Endodermal cell (in vitro differentiated cells): ENCODE measurements around the gene RPL22. TPM values are rescaled to one million over a fixed set of nuclear protein-coding genes. Genes with fewer than 3 reads are reported as not detected.

Source experiments
- DNase-seq: peaks from one replicate; pipeline ENCODE4 v3.0.0-alpha.2; 2017
- H3K27ac ChIP-seq: 2 replicates; pipeline ENCODE4 v1.5.1; 2013; ENCODE audit warnings: mild to moderate bottlenecking, low read depth, low read length, moderate library complexity
- H3K27me3 ChIP-seq: 2 replicates; pipeline ENCODE4 v1.6.1; 2013; ENCODE audit warnings: mild to moderate bottlenecking, low read length, moderate library complexity; ENCODE audit not compliant: insufficient read depth, control insufficient read depth, poor library complexity, severe bottlenecking
- H3K36me3 ChIP-seq: 2 replicates; pipeline ENCODE4 v1.7.0; 2013; ENCODE audit warnings: mild to moderate bottlenecking, low read length, moderate library complexity; ENCODE audit not compliant: control insufficient read depth, insufficient read depth
- H3K4me1 ChIP-seq: one replicate; pipeline ENCODE4 v1.7.0; 2013; ENCODE audit warnings: low read length; ENCODE audit not compliant: control insufficient read depth, insufficient read depth
- H3K4me3 ChIP-seq: 2 replicates; pipeline ENCODE4 v1.5.1; 2013; ENCODE audit warnings: mild to moderate bottlenecking, low read length, moderate library complexity
- H3K9ac ChIP-seq: 2 replicates; pipeline ENCODE4 v1.6.1; 2013; ENCODE audit warnings: mild to moderate bottlenecking, low read length, moderate library complexity; ENCODE audit not compliant: poor library complexity, severe bottlenecking; ENCODE audit errors: extremely low read depth
- H3K9me3 ChIP-seq: 2 replicates; pipeline ENCODE4 v1.6.1; 2013; ENCODE audit warnings: mild to moderate bottlenecking, low read length, moderate library complexity; ENCODE audit not compliant: control insufficient read depth
- H3K27ac Mint-ChIP-seq: 2 replicates; pipeline ENCODE4 v1.8.0; 2020; ENCODE audit warnings: mixed read lengths
- H3K27me3 Mint-ChIP-seq: 2 replicates; pipeline ENCODE4 v1.8.0; 2021; ENCODE audit warnings: mild to moderate bottlenecking, mixed read lengths; ENCODE audit not compliant: insufficient read depth
- H3K36me3 Mint-ChIP-seq: 2 replicates; pipeline ENCODE4 v1.8.0; 2020; ENCODE audit warnings: low read depth, mixed read lengths
- H3K4me1 Mint-ChIP-seq: 2 replicates; pipeline ENCODE4 v1.8.0; 2020; ENCODE audit warnings: mixed read lengths
- H3K4me3 Mint-ChIP-seq: 2 replicates; pipeline ENCODE4 v1.8.0; 2020; ENCODE audit warnings: mild to moderate bottlenecking, moderate library complexity, mixed read lengths
- H3K9me3 Mint-ChIP-seq: 2 replicates; pipeline ENCODE4 v1.8.0; 2020; ENCODE audit warnings: mild to moderate bottlenecking, mixed read lengths
- WGBS, 2 experiments: methylation state at CpG; one replicate each; pipeline versions ENCODE4 v1.1.5 to v1.1.7; 2013; ENCODE audit warnings: missing lambda C conversion rate in 2 of 2, mixed read lengths in 1 of 2; ENCODE audit not compliant: insufficient coverage in 1 of 2, insufficient read length in 1 of 2; 5-methylcytosine and 5-hydroxymethylcytosine counted together
- total RNA-seq, 2 donors: library from RNA; stranded (reverse); fragmentation: NEBNext Ultra II Directional in 1 of 2; extraction: Animal tissue kit (Norgen Biotek cat#: 25700) in 1 of 2; gene quantifications; 2 replicates in 1 of 2; 3 replicates in 1 of 2; pipeline ENCODE4 v1.2.1, GENCODE V29; 2021
- TF ChIP-seq, protein P1 (sequence below): fragments of 200-600 bp; sonication (generic); conservative IDR thresholded peaks from 2 replicates; pipeline ENCODE4 v1.5.0; 2021; ENCODE audit warnings: antibody characterized with exemption, mild to moderate bottlenecking

Gene RPL22
- total RNA-seq, 2 donors from 2014 or later = 409 to 481 TPM

DNA sequence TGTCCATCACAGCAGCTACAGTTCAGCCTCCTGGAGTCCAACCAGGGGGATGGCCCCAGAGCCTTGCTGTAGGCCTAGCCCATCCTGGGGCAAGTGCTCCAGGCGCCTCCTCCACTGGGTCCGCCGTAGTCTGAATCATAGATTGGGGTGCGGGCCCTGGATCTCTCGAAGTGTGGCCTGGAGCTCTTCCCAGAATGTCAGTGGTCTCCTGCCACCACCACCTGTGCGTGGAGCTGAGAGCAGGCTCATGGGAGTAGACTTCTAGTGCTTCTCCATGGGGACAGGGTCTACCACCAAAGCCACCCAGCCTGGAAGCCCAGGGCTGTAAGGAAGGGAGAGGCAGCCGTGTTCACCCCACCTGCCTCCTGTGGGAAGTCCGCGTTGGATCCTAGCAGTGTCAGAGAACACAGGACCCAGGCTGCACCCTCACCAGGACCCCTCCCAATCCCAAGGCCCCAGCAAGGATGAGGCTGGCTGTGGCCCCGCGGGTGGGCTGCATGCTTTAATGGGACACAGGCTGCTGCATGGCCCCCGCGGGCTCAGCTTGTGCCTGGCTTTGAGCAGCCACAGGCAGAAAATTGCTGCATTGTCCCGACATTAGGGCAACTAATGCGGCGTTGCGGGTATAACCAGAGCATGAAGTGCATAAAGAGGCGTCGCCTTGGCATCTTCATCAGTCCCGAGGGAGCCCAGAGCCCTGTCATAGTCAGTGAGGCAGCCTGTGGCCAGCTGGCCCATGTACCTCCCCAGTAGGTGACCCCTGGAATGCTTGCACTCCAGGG, 43.8 kb upstream of the RPL22 start:
- Histone ChIP-seq H3K4me3 (no peak overlapping the region), H3K9me3 (no peaks in the 10 kb centered on the region), H3K27ac (no peak overlapping the region), H3K27me3 (peaks cover 82% of the 10 kb centered on the region), H3K4me1 (peaks cover 3% of the 10 kb centered on the region), H3K9ac (no peak overlapping the region), H3K36me3 (no peaks in the 10 kb centered on the region)
- Mint-ChIP-seq H3K27me3 (peaks cover 89% of the 10 kb centered on the region), H3K9me3 (no peaks in the 10 kb centered on the region), H3K4me1 (peaks cover 6% of the 10 kb centered on the region), H3K27ac (no peak overlapping the region), H3K36me3 (no peaks in the 10 kb centered on the region), H3K4me3 (no peak overlapping the region)
- 48 to 50% methylated on average over 11 to 20 of the region's 20 CpGs for WGBS, 2 experiments
- no peak for DNase-seq
- TF ChIP-seq, protein P1, sequence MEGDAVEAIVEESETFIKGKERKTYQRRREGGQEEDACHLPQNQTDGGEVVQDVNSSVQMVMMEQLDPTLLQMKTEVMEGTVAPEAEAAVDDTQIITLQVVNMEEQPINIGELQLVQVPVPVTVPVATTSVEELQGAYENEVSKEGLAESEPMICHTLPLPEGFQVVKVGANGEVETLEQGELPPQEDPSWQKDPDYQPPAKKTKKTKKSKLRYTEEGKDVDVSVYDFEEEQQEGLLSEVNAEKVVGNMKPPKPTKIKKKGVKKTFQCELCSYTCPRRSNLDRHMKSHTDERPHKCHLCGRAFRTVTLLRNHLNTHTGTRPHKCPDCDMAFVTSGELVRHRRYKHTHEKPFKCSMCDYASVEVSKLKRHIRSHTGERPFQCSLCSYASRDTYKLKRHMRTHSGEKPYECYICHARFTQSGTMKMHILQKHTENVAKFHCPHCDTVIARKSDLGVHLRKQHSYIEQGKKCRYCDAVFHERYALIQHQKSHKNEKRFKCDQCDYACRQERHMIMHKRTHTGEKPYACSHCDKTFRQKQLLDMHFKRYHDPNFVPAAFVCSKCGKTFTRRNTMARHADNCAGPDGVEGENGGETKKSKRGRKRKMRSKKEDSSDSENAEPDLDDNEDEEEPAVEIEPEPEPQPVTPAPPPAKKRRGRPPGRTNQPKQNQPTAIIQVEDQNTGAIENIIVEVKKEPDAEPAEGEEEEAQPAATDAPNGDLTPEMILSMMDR = no peak

DNA sequence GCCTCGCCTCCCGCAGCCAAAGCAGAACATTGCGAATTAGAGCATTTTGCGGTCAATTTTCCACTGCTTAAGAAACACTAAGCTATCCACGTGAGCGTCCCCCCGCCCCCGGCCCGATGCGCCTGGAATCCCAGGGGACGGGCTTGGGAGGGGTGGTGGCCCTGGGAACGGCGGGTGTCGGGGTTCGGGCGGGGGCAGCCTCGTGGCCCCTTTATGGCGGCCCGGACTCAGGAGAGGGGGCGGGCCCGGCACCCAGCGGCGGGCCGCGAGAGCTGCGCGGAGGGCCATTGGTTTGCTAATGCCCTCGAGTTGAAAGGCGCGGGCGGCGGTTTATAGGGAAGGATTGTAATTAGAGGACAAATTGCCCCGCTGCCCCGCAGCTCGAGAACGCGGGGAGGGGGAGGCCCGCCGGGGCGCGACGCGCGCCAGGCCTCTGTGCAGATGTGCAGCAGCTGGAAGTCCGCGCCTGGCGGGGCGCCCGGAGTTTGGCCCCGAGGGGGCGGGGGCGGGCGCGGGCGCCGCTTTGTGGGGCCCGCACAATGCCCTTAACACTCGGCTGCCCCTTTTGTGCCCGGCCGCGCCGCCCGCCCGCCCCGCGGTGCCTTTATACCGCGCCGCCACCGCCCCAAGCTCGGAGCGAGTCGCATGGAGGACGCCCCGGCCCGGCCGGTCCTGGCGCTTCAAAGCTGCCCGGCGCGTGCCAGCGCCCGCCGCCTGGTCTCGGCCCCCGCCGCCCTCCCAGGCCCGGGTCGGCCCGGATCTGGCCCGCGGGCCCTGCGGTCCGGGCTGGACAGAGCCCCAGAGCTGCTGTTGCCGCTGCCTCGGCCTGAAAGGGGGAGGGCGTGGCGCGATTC, 42.7 kb upstream of the RPL22 start:
- DNase-seq = peak; percentile 81
- no peak overlapping the region for H3K9ac ChIP-seq
- Mint-ChIP-seq H3K9me3 (no peaks in the 10 kb centered on the region), H3K4me1 (peaks cover 6% of the 10 kb centered on the region), H3K27me3 (peaks cover 78% of the 10 kb centered on the region), H3K27ac (no peak overlapping the region), H3K36me3 (no peaks in the 10 kb centered on the region), H3K4me3 (peak overlapping the region; percentile 27)
- no peak overlapping the region for H3K27ac ChIP-seq
- no peak overlapping the region for H3K4me3 ChIP-seq
- H3K4me1 ChIP-seq = peaks cover 3% of the 10 kb centered on the region
- TF ChIP-seq, protein P1 = no peak
- H3K36me3 ChIP-seq = no peaks in the 10 kb centered on the region
- H3K27me3 ChIP-seq = peaks cover 71% of the 10 kb centered on the region
- 1 to 2% methylated on average over 15 to 99 of the region's 99 CpGs for WGBS, 2 experiments
- H3K9me3 ChIP-seq = no peaks in the 10 kb centered on the region

DNA sequence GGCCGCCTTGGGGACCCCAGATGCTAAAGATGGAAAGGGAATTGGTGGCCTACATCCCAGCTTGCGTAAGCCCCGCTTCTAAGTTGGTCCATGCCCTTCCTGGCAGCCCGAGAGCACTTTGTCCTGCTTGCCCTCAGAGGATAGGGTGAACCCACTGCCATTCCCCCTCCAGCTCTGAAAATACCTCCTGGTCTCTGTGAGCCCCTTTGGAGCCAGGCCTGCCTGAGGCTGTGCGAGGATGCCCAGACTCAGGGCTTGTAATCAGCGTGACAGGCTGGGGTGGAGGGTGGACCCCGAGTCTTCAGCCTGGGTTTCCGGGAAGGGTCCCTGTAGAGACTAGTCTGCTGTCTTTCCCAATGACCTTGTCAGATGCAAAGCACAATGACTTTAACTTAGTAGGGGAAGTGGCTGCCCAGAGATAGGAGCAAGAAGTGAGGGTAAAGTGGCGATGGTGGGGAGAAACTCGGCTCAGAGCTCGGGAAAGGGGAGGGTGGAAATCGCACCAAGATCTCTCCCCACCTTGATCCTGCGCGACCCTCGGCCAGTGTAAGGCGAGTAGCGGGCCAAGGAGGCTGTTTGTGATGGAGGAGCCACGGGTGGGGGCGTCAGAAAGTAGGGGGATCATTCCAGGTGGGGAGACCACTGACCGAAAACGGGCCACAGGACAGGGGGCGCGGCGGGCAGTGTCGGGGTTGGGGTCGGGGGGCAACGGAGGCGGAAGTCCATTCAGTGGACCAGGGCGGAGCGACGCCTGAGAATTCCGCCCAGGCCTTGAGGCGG, 41.9 kb upstream of the RPL22 start:
- Mint-ChIP-seq H3K4me1 (peaks cover 4% of the 10 kb centered on the region), H3K27me3 (peaks cover 70% of the 10 kb centered on the region), H3K27ac (no peak overlapping the region), H3K9me3 (no peaks in the 10 kb centered on the region), H3K36me3 (no peaks in the 10 kb centered on the region), H3K4me3 (peak overlapping the region; percentile 27)
- peak; percentile 64 for DNase-seq
- TF ChIP-seq, protein P1 = no peak
- Histone ChIP-seq H3K27me3 (peaks cover 63% of the 10 kb centered on the region), H3K9me3 (no peaks in the 10 kb centered on the region), H3K36me3 (no peaks in the 10 kb centered on the region), H3K4me3 (no peak overlapping the region), H3K4me1 (peaks cover 3% of the 10 kb centered on the region), H3K27ac (no peak overlapping the region), H3K9ac (no peak overlapping the region)
- 35 to 38% methylated on average over 23 to 33 of the region's 33 CpGs for WGBS, 2 experiments
